ENCODE results near the gene USP2.
"Not testable (repeated sequence)": the region's sequence is repeated elsewhere in the genome, so short reads cannot be mapped to it uniquely, and the experiment has no call there.

The USP2 gene

DNA sequence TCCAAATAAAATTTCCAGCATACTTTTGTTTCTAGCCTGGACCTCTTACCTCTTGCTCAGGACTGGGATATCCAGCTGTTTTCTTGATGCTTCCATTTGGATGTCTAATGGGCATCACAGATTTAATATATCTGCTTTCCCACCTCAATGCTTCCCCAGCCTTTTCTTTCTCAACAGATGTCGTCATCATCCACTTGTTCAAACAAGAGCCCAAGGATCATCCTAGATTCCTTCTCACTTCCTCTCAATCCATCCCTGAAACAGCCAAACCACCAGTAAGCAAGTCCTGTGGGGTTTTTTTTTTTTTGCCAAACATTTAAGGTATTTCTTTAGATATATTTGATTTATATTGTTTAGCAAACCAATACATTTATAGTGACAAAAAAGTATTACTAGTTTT is 29.0 kb upstream of the USP2 start:
- DNase-seq = no peak

DNA sequence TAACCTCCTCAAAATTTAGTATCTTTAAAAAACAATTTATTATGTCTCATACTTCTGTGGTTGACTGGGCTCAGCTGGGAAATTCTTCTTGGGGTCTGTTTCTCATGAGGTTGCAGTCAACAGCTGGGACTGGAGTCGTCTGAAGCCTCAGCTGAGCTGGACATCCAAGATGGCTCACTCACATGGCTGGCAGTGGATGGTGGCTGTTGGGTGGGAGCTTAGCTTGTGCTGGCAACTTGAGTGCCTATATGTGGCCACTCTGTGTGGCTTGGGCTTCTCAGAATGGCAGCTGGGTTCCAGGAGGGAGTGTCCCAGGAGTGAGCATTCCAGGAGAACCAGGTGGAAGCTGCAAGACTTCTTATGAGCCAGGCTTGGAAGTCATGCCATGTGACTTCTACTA is 28.2 kb upstream of the USP2 start:
- no peak for DNase-seq

DNA sequence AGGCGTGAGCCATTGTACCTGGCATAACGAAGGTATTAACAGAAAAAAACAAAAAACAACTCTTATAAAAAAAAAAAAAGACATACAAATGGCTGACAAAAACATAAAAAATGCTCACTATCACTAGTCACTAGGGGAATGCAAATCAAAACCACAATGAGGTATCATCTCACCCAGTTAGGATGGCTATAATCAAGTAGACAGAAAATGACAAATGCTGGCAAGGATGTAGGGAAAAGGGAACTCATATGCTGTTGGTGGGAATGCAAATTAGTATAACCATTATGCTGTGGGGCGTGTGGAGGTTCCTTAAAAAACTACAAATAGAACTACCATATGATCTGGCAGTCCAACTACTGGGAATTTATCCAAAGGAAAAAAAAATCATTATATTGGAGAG is 24.5 kb upstream of the USP2 start:
- no peak for DNase-seq

DNA sequence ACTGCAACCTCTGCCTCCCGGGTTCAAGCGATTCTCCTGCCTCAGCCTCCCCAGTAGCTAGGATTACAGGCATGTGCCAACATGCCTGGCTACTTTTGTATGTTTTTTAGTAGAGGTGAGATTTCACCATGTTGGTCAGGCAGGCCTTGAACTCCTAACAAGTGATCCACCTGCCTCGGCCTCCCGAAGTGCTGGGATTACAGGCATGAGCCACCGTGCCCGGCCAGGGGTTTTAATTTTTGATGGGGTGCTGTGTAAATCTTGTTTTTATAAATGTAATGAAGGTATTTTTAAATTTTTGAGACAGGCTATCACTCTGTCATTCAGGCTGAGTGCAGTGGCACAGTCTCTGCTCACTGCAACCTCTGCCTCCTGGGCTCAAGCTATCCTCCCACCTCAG is 24.0 kb upstream of the USP2 start:
- not testable (repeated sequence) for DNase-seq

DNA sequence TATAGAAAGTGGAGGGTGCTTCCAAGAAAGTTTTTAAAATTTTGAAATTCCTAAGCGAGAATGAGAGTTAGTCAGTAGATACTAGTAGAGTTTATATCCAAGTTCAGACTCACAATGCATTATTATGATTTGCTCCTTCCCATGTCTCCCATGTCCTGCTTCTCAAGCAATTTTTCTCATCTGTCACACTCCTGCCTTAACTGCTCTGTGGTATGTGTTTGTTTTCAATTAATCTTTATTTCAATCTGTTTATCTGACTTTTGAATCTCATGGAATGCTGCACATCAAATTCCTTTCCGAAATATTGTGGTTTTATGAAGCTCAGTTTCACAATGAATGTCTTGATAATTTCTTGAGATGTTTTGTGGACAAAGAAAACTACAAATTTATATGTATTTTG is 23.4 kb upstream of the USP2 start:
- no peak for DNase-seq

DNA sequence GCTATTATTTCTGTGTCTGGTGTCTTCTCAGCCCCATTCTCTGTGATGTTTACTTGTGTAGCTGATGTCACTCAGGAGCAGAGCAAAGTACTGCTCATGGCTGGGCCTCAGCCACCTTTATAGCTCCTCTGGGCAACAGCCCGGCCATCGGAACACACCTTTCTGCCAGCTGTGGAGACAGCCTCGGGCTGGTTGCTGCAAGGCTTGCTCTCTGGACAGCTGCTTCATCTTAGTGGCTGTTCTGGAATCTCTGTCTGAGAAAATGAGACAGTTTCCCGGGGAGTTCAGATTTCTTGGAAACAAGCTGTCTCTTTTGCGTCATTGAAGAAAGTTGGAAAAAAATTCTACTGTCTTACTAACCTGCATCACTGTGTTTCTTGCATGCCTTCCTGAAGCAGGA is 21.5 kb upstream of the USP2 start:
- DNase-seq = no peak

DNA sequence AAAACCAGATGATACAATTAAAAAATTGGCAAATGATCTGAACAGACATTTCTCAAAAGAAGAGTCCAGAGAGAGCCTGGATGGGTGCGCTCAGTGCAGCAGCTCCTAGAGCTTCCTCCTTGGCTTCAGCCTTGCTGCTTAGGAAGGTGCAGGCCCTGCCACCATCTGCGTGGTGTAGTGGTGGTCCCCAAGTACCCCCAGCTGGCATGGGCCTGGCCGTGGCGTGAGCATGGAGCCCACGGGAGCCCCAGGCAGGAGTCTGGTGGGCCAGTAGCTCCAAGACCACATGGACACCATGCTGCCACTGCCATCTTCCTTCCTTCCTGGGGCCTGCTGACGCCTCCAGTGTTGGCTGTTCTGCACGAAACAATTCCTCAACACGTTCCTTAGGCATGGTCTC is 21.0 kb upstream of the USP2 start:
- DNase-seq = no peak

DNA sequence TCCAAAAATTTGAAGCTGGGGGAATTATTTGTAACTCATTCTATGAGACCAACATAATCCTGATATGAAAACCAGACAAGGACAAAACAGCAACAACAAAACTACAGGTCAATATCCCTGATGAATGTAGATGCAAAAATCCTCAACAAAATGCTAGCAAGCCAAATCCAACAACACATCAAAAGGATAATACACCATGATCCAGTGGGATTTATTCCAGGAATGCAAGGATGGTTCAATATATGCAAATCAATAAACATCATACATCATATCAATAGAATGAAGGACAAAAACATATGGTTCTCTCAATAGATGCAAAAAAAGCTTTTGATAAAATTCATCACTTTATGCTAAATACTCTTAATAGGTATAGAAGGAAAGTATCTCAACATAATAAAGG is 19.4 kb upstream of the USP2 start:
- DNase-seq = no peak

DNA sequence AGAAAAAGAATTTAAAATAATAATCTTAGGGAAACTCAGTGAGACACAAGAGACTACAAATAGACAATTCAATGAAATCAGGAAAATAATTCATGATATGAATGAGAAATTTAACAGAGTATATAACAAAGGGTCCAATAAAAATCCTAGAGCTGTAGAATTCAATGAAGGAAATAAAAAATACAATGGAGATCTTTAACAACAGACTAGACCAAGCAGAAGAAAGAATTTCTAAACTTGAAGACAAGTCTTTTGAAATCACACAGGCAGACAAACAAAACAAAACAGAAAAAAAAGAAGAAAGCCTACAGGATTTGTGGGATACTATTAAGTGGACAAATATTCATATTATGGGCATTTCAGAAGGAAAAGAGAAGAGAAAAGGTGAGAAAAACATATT is 16.2 kb upstream of the USP2 start:
- DNase-seq = no peak

DNA sequence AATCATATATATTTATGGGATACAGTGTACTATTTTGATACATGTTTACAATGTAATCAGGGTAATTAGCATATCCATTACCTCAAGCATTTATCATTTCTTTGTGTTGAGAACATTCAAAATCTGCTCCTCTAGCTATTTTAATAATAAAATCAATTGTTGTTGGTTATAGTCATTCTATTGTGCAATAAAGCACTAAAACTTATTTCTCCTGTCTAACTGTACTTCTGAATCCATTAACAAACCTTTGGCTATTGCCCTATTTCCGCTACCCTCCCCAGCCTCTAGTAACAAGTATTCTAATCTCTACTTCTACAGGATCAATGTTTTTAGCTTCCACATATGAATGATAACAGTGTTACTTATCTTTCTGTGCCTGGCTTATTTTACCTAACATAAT is 15.3 kb upstream of the USP2 start:
- DNase-seq = no peak

DNA sequence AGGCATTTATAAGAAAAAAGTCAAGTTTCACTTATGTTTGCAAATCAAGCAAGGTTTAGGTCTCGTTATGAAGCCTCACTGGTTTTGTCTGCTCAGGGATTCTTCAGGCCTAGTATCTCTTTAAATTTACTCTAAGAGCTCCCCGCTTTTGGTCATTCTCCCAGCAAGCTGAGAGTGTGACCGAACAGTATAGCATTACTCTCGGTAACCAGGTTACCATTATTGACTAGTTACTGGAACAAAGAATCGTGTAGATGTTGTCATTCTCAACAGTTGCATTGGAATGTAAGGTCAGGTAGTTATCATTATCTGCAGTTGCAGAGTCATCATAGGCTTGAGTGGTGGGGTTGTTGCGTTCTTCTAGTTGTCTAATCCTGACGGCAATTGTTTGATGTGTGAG is 9.8 kb upstream of the USP2 start:
- DNase-seq = no peak

DNA sequence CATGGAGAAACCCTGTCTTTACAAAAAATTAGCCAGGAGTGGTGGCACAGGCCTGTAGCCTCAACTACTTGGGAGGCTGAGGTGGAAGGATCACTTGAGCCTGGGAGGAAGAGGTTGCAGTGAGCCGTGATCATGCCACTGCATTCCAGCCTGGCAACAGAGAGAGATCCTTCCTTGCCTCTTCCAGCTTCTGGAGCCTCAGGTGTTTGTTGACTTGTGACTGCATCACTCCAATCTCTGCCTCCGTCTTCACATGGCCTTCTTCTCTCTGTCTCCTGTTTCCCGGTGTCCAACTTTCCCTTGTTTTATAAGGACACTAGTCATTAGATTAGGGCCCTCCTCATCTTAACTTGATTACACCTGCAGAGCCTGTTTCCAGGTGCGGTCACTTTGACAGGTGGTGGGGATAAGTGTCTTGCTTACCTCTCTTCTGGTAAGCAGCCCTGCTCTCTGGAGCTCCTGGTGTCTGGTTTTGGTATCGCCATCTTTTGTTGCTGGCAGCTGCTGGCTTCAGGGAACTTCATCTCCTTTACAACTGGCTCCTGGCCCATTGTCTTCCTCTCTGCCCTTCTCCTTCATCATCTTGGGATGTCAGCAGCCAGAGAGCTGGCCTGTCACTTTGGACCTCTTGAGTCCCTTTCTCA is 8.2 kb upstream of the USP2 start:
- DNase-seq = no peak

DNA sequence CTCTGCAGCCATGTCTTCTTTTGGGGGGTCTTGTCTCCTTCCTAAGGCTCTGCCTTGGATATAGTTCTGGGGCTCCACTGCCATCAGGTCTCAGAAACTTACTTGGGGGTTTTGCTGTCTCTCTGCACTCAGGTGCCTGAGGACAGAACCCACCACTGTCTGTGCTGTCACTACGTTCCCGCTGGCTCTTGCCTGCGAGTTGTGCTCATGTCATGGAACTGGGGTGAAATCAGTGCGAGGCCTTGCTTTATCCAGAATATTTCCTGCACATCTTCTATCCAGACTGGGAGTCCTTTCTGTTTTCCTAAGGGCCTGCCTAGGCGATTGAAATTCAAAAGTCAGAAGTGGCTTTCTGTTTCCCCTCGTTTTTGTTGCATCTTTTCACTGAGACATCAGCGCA is 6.6 kb upstream of the USP2 start:
- DNase-seq = no peak

DNA sequence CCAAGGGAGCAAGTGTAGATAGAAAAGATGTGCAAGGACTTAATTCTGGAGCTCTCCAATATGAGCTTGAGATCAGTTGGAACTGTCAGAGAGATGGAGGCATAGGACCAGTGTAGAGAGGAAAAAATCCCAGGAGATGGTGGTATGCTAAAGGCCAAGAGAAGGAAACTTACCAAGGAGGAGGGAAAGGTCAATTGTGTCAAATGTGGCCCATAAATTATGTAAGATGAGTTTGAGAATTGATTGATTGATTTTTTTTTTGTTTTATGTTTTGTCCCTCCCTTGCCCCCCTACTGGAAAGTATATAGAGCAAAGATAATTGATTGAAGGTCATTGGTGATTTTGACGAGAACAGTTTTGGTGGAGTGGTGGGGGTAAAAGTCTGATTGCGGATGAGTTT is 2.8 kb upstream of the USP2 start:
- no peak for DNase-seq

DNA sequence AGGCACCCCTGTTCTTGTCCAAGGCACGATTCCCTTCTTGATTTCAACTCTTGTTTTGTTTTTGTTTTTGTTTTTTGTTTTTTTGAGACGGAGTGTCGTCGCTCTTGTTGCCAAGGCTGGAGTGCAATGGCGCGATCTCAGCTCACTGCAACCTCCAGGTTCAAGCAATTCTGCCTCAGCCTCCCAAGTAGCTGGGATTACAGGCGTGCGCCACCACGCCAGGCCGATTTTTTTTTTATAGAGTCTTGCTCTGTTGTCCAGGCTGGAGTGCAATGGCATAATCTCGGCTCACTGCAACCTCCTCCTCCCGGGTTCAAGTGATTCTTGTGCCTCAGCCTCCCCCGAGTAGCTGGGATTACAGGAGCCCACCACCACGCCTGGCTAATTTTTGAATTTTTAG is 1.0 kb upstream of the USP2 start:
- DNase-seq = not testable (repeated sequence)

DNA sequence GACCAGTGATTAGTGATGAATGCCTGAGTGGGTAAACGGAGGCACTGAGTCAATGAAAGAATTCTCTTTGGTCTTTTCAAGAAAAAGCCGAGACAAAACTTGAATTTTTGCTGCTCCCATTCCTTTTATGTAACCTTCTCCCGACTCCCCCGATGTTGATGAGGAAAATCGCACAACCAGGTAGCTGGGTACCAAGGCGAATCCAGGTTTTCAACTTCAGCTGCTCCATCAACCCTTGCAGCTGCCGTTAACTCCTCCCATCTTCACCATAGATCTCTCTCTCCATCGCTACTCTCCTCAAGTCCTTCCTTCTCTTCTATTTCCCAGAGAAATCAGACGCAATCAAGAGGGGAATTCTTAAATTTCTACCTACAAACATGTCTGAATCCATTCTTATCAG is 611 bp upstream of the USP2 start:
- DNase-seq = no peak

DNA sequence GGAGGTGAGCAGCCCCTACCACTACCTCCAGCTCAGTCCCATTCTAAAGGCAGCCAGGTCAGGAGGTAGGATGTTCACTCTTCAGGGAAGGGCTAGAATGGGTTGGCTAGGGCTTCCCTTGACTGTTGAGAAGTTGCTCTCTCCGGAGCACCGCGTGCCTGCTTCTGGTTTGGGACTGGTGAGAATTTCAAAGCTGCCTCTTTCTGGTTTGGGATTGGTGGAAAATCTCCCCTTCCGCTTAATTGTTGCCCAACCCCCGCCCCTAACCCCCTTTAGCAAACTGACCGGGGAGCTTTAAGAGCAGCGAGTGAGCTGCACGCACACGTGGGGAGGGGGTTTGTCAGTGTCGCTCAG is 686 bp downstream of the USP2 start:
- no peak for DNase-seq

DNA sequence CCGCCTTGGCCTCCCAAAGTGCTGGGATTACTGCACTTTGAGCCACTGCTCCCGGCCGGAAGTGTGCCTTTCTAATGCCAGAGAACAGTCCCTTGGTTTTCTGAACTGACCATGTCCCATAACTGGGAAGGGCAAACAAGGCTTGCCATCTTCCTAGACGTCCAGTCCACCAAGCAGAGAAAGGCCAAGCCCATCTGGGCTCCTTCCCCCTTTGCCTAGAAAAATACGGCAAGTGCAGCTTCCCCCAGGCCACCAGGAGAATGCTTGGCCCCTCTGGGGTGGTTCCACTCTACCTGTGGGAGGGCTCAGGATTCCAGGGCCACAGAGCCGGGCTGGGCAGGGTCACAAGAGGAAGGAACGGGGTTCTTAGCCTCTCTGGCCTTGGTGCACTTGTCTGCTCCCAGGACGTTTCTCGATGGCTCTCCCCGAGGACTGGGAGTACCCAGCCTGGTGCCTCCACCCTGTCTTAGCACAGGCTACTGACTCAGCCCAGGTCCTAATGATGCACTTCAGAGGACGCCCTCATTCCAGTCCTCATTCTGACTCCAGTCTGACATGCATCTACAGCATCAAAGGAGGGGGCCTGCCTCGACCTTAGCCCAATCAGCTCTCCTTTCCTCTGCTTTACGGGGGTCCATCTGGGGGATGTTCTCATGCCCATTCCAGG is 1.2 kb downstream of the USP2 start:
- DNase-seq = no peak

DNA sequence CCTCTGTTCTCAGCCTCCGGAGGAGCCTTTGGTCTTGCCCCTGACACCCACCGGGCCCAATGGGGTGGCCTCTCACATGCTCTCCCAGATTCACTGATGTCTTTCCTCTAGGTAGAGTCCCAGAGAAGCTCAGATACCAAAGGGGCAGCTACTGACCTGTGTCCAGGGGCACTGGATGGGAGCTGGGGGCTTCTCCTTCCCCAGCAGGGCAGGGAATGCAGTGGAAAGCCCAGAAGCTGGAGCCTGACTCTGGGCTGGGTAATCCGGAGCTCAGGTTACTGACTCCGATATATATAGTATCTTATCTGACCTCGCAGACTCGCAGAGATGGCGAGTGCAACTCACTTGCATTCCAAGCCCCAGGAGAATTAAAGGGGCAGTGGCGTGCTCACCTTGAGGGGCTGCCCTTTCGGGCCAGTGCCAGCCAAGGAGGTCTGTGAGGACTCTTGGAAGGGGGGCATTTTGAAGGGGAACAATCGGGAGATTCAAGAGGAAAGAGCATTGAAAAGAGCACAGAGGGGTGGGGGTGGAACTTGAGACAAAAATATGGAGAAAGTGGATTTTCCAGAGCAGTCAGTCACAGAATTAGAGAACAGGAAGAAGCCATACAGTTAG is 2.5 kb downstream of the USP2 start:
- DNase-seq = no peak

DNA sequence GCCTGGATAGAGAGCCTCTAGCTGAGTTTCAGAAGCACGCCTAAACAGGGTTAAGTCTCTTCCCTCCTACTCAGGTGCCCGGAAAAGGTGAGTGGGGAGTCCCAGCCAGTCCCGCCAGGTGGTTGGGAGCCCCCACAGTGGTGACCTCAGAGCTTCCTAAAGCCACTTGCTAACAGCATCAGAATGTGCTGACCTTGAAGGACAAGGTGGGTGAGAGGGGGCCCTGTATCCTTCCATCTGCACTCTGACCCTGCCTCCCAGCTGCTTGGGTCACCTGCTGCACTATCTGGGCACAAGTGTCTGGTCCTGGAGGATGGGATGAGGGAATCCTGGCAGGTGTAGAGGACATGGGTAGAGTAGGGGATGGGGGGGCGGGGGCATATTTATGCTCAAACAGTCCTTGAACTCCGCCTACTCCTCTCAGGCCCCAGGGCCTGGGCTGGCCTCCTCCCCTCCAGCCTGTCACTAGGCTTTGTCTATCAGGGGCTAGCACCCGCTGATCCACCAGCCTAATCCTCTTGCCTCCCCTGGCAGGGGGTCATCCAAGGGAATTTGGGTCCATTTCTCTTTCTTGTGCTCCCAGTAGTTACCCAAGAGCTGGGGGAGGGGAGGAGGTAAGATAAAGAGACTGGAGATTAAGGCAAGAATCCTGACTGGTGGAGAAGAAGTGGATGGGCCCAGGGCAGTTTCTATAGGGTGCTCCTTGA is 3.4 kb downstream of the USP2 start:
- DNase-seq = no peak

DNA sequence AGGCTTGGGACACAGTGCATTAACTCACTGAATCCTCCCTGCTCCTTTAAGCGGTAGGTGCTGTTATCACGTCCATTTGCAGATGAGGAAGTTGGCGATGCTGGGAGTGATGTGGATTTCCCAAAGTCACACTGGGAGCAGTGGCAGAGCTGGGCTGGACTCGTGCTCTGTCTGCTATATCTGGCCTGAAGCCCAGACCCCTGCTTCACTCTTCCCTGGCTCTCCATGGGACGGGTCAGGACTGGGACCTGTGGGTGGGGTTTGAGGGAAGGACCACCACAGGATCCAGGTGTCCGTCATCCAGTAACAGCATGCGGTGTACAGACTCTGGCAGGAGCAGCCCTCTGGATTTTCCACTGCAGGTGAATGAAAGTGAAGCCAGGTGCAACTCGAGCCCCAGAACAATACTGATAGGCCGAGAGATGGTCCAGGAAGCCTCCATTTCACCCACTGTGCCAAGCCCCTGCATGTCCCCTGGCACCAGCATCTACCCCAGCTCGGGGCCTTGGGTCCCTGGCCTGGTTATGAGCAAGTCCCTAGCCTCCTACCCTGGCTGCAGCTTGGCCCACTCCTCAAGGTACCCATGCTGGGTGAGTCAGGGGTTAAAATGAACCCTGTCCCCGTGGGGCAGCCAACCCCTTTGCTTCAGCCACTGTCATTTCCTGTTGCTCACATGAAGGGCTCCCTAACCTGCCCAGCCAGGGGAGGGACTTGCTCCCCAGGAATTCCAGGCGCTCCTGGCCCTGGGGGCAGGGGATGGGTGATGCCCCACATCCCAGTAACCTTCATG is 4.2 kb downstream of the USP2 start:
- DNase-seq = no peak

DNA sequence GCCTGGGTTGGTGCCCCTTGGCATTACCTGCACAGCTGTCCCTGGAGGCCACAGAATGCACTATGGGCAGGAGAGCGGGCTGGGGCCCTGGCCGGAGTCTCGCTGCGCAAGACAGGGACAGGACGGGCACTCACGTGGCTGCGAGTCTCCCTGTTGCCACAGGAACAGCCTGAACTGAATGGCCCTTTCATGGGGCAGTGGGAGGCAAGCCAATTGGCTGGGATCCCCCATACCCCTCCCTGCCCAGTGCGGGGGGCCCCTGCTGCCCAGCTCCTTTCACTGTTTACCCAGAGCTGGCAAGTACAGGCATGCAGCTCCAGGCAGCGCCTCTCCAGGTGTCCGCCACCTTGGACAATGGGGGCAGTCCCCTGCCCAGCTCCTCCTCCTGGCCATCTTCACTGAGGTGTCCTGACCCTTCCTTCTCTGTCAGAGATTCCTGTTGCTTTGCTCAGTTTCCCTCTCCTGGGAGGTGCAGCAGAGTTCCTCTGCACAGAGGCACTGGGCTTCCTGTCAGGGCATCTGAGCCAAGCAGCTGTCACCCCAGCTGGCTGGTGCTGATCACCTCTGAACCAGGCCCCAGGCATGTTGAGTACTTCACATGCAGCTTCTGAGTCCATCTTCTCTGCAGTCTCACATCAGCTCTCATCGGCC is 5.2 kb downstream of the USP2 start:
- DNase-seq = no peak

All from NCI-H2171 (cell line).